Skeletal muscle tissue (tissue), 4 donors: ENCODE results near the gene FGF22. TPM values are rescaled to one million over a fixed set of nuclear protein-coding genes. Genes with fewer than 3 reads are reported as not detected.

Source experiments
- H3K27ac ChIP-seq: one replicate; pipeline ENCODE4 v1.7.0; 2013; ENCODE audit warnings: mild to moderate bottlenecking, low read depth, low read length, inconsistent platforms
- H3K27me3 ChIP-seq, 3 donors: one replicate each; pipeline ENCODE4 v1.7.0; 2013; ENCODE audit warnings: low read length in 3 of 3; ENCODE audit not compliant: control insufficient read depth in 3 of 3, insufficient read depth in 3 of 3
- H3K36me3 ChIP-seq, 3 donors: one replicate each; pipeline ENCODE4 v1.7.0; 2013; ENCODE audit warnings: low read length in 3 of 3; ENCODE audit not compliant: control insufficient read depth in 3 of 3, insufficient read depth in 3 of 3
- H3K4me1 ChIP-seq, 3 donors: one replicate each; pipeline ENCODE4 v1.7.0; 2013; ENCODE audit warnings: low read length in 3 of 3, mild to moderate bottlenecking in 3 of 3; ENCODE audit not compliant: control insufficient read depth in 3 of 3, insufficient read depth in 3 of 3
- H3K4me3 ChIP-seq, 3 donors: one replicate each; pipeline ENCODE4 v1.7.0; 2013; ENCODE audit warnings: low read length in 3 of 3
- H3K9ac ChIP-seq, 3 donors: one replicate each; pipeline ENCODE4 v1.7.0; 2013; ENCODE audit warnings: low read length in 3 of 3, mild to moderate bottlenecking in 3 of 3, moderate library complexity in 2 of 3, low read depth in 1 of 3
- H3K9me3 ChIP-seq, 3 donors: one replicate each; pipeline ENCODE4 v1.7.0; 2013; ENCODE audit warnings: low read length in 3 of 3; ENCODE audit not compliant: control insufficient read depth in 3 of 3
- total RNA-seq: library from RNA; depleted of rRNA; stranded (reverse); fragments of >200 nt; gene quantifications from one replicate; pipeline ENCODE4 v1.2.3, GENCODE V29; 2014
- donor health status: Osteomylitis.

The FGF22 gene
- total RNA-seq, 1 donor from 2014 or later: not detected

GRCh38 chr19:678791-679388 is 39.2 kb downstream of the FGF22 start:
- Histone ChIP-seq H3K27me3 (peaks cover 13 to 20% (median 16%) of the 10 kb centered on the region in 3 donors), H3K4me1 (peaks cover 22 to 29% (median 29%) of the 10 kb centered on the region in 3 donors), H3K4me3 (peak overlapping the region in 1 of 3 donors; percentile 68), H3K36me3 (no peaks in the 10 kb centered on the region), H3K9ac (peak overlapping the region in 1 of 3 donors; percentile 62), H3K27ac (peak overlapping the region; percentile 61), H3K9me3 (no peaks in the 10 kb centered on the region)

- Histone ChIP-seq H3K27ac (peak overlapping the region; percentile 69), H3K9ac (peak overlapping the region; percentile 70 to 86 (median 70)), H3K9me3 (no peaks in the 10 kb centered on the region), H3K4me3 (peak overlapping the region in 2 of 3 donors; percentile 68 to 78), H3K36me3 (no peaks in the 10 kb centered on the region), H3K4me1 (peaks cover 17 to 29% (median 29%) of the 10 kb centered on the region in 3 donors), H3K27me3 (peaks cover 10 to 17% (median 16%) of the 10 kb centered on the region in 3 donors)
These were observed 40.0 kb downstream of the FGF22 start for GRCh38 chr19:679418-680286.

GRCh38 chr19:680287-681028 is 40.8 kb downstream of the FGF22 start:
- H3K36me3 ChIP-seq: no peaks in the 10 kb centered on the region
- H3K4me3 ChIP-seq: peak overlapping the region; percentile 68 to 78 (median 70)
- H3K27me3 ChIP-seq: peaks cover 5 to 9% (median 9%) of the 10 kb centered on the region in 3 donors
- H3K9me3 ChIP-seq: no peaks in the 10 kb centered on the region
- peak overlapping the region; percentile 70 to 86 (median 70) for H3K9ac ChIP-seq
- H3K4me1 ChIP-seq: peaks cover 13 to 28% (median 24%) of the 10 kb centered on the region in 3 donors
- peak overlapping the region; percentile 78 for H3K27ac ChIP-seq

- Histone ChIP-seq H3K9ac (peak overlapping the region in 1 of 3 donors; percentile 39), H3K4me3 (peak overlapping the region in 2 of 3 donors; percentile 63 to 77), H3K4me1 (peaks cover 10 to 24% (median 19%) of the 10 kb centered on the region in 3 donors), H3K27ac (peak overlapping the region; percentile 78), H3K27me3 (peaks cover 4 to 5% (median 4%) of the 10 kb centered on the region in 3 donors), H3K36me3 (no peaks in the 10 kb centered on the region), H3K9me3 (no peaks in the 10 kb centered on the region)
These were observed 41.6 kb downstream of the FGF22 start for GRCh38 chr19:681029-682019.

GRCh38 chr19:682678-683320 is 43.1 kb downstream of the FGF22 start:
- Histone ChIP-seq H3K9me3 (no peaks in the 10 kb centered on the region), H3K4me1 (peaks cover 8 to 14% (median 8%) of the 10 kb centered on the region in 3 donors), H3K27me3 (no peaks in the 10 kb centered on the region), H3K36me3 (no peaks in the 10 kb centered on the region), H3K9ac (no peak overlapping the region), H3K4me3 (no peak overlapping the region), H3K27ac (no peak overlapping the region)

GRCh38 chr19:685454-685931 is 45.8 kb downstream of the FGF22 start:
- Histone ChIP-seq H3K9me3 (no peaks in the 10 kb centered on the region), H3K27ac (no peak overlapping the region), H3K4me1 (peaks cover 0 to 3% (median 0%) of the 10 kb centered on the region in 3 donors), H3K4me3 (no peak overlapping the region), H3K36me3 (no peaks in the 10 kb centered on the region), H3K9ac (no peak overlapping the region), H3K27me3 (peaks cover 0 to 7% (median 1%) of the 10 kb centered on the region in 3 donors)

GRCh38 chr19:686589-687297 is 47.1 kb downstream of the FGF22 start:
- Histone ChIP-seq H3K9me3 (no peaks in the 10 kb centered on the region), H3K9ac (no peak overlapping the region), H3K27ac (no peak overlapping the region), H3K4me3 (no peak overlapping the region), H3K36me3 (no peaks in the 10 kb centered on the region), H3K27me3 (peaks cover 0 to 7% (median 5%) of the 10 kb centered on the region in 3 donors), H3K4me1 (no peaks in the 10 kb centered on the region)

- H3K4me3 ChIP-seq: no peak overlapping the region
- no peaks in the 10 kb centered on the region for H3K9me3 ChIP-seq
- no peaks in the 10 kb centered on the region for H3K36me3 ChIP-seq
- H3K4me1 ChIP-seq: no peaks in the 10 kb centered on the region
- H3K27ac ChIP-seq: no peak overlapping the region
- peaks cover 0 to 7% (median 5%) of the 10 kb centered on the region in 3 donors for H3K27me3 ChIP-seq
- H3K9ac ChIP-seq: no peak overlapping the region
These were observed 48.0 kb downstream of the FGF22 start for GRCh38 chr19:687569-688166.
